ENCODE data around the gene PCDHGA11.
"Not testable (repeated sequence)": the region's sequence is repeated elsewhere in the genome, so short reads cannot be mapped to it uniquely, and the experiment has no call there.

Gene PCDHGA11

DNA sequence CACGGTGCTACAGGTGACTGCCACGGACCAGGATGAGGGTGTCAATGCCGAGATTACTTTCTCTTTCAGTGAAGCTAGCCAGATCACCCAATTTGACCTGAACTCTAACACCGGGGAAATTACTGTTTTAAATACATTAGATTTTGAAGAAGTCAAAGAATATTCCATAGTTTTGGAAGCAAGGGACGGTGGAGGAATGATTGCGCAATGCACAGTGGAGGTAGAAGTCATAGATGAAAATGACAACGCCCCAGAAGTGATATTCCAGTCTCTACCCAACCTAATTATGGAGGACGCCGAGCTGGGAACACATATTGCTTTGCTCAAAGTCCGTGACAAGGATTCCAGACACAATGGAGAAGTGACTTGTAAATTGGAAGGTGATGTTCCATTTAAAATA is 32.2 kb upstream of the PCDHGA11 start:
- Histone ChIP-seq H3K27me3 (no peaks in the 10 kb centered on the region), H3K4me2 (no peak overlapping the region), H3K9ac (no peak overlapping the region), H3K36me3 (no peaks in the 10 kb centered on the region), H3K4me3 (no peak overlapping the region), H3K9me3 (peaks cover 50% of the 10 kb centered on the region), H4K20me1 (no peaks in the 10 kb centered on the region), H3K27ac (no peak overlapping the region), H3K4me1 (no peaks in the 10 kb centered on the region)
- TF ChIP-seq Cebpa-rat (IDR thresholded peaks at IDR 0.05), result peak; percentile 93

DNA sequence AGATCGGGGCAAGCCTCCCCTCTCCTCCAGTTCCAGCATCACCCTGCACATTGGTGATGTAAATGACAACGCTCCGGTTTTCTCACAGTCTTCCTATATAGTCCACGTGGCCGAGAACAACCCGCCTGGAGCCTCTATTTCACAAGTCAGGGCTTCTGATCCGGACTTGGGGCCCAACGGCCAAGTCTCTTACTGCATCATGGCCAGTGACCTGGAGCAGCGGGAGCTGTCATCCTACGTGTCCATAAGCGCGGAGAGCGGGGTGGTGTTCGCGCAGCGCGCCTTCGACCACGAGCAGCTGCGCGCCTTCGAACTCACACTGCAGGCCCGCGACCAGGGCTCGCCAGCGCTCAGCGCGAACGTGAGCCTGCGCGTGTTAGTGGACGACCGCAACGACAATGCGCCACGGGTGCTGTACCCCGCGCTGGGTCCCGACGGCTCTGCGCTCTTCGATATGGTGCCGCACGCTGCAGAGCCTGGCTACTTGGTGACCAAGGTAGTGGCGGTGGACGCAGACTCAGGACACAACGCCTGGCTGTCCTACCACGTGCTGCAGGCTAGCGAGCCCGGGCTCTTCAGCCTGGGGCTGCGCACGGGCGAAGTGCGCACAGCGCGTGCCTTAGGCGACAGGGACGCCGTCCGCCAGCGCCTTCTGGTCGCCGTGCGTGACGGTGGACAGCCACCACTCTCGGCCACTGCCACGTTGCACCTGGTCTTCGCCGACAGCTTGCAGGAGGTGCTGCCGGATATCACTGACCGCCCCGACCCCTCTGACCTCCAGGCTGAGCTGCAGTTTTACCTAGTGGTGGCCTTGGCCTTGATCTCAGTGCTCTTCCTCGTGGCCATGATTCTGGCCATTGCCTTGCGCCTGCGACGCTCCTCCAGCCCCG is 31.5 kb upstream of the PCDHGA11 start:
- Histone ChIP-seq H3K4me3 (no peak overlapping the region), H3K4me2 (no peak overlapping the region), H3K36me3 (no peaks in the 10 kb centered on the region), H3K9me3 (peaks cover 50% of the 10 kb centered on the region), H3K9ac (no peak overlapping the region), H4K20me1 (no peaks in the 10 kb centered on the region), H3K27me3 (no peaks in the 10 kb centered on the region), H3K4me1 (no peaks in the 10 kb centered on the region), H3K27ac (no peak overlapping the region)
- TF ChIP-seq Cebpa-rat (IDR thresholded peaks at IDR 0.05), result no peak

DNA sequence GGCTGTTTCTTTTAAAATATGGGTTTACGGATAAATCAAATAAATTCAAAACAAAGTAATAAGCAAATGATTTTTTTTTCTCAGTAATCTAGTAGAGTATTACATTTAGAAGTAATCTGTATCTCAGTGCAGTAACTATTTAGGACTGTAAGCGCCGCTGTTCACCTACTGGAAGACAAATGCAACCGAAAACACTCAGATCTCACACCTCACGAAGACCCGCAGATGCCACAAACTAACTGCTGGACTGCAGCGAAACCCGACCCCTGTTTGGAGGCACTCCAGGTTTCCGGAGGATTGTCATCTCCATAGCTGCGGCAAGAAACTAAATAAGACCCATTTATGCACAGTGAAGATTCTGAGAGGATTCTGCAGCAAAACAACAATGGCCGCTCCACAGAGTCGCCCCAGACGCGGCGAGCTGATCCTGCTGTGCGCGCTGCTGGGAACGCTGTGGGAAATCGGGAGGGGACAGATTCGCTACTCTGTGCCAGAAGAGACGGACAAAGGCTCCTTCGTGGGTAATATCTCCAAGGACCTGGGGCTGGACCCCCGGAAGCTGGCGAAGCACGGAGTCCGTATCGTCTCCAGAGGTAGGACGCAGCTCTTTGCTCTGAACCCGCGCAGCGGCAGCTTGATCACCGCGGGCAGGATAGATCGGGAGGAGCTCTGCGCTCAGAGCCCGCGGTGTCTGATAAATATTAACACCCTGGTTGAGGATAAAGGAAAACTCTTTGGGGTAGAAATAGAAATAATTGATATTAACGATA is 28.2 kb upstream of the PCDHGA11 start, which contains the start of gene PCDHGA8:
Gene PCDHGA8 (plus strand): TSS at position 205 of the 770 bp plus-strand sequence. CDS start 181 bp downstream, at position 386.
- Histone ChIP-seq H3K9ac (no peak within 1 kb of the TSS), H3K9me3 (peaks cover 51% of the 10 kb centered on the region), H3K4me1 (no peaks in the 10 kb centered on the region), H3K27me3 (no peaks in the 10 kb centered on the region), H3K4me2 (no peak within 1 kb of the TSS), H4K20me1 (no peaks in the 10 kb centered on the region), H3K4me3 (no peak within 1 kb of the TSS), H3K27ac (no peak within 1 kb of the TSS), H3K36me3 (no peaks in the 10 kb centered on the region)
- TF ChIP-seq Cebpa-rat (IDR thresholded peaks at IDR 0.05), result no peak

DNA sequence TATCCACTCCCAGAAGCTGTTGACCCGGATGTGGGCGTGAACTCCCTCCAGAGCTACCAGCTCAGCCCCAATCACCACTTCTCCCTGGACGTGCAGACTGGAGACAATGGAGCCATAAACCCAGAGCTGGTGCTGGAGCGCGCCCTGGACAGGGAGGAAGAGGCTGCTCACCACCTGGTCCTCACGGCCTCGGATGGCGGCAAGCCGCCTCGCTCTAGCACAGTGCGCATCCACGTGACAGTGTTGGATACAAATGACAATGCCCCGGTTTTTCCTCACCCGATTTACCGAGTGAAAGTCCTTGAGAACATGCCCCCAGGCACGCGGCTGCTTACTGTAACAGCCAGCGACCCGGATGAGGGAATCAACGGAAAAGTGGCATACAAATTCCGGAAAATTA is 27.6 kb upstream of the PCDHGA11 start:
- Histone ChIP-seq H3K4me1 (no peaks in the 10 kb centered on the region), H4K20me1 (no peaks in the 10 kb centered on the region), H3K27me3 (no peaks in the 10 kb centered on the region), H3K4me2 (no peak overlapping the region), H3K9me3 (peaks cover 52% of the 10 kb centered on the region), H3K36me3 (no peaks in the 10 kb centered on the region), H3K4me3 (no peak overlapping the region), H3K27ac (no peak overlapping the region), H3K9ac (no peak overlapping the region)
- no peak for TF ChIP-seq Cebpa-rat (IDR thresholded peaks at IDR 0.05)

DNA sequence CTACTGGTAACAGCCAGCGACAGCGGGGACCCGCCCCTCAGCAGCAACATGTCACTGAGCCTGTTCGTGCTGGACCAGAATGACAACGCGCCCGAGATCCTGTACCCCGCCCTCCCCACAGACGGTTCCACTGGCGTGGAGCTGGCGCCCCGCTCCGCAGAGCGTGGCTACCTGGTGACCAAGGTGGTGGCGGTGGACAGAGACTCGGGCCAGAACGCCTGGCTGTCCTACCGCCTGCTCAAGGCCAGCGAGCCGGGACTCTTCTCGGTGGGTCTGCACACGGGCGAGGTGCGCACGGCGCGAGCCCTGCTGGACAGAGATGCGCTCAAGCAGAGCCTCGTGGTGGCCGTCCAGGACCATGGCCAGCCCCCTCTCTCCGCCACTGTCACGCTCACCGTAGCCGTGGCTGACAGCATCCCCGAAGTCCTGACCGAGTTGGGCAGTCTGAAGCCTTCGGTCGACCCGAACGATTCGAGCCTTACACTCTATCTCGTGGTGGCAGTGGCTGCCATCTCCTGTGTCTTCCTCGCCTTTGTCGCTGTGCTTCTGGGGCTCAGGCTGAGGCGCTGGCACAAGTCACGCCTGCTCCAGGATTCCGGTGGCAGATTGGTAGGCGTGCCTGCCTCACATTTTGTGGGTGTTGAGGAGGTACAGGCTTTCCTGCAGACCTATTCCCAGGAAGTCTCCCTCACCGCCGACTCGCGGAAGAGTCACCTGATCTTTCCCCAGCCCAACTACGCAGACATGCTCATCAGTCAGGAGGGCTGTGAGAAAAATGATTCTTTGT is 26.3 kb upstream of the PCDHGA11 start:
- not testable (repeated sequence) for H3K27ac ChIP-seq, H4K20me1 ChIP-seq, H3K27me3 ChIP-seq, H3K4me1 ChIP-seq, H3K4me2 ChIP-seq, H3K9ac ChIP-seq, H3K36me3 ChIP-seq, H3K4me3 ChIP-seq
- peaks cover 52% of the 10 kb centered on the region for H3K9me3 ChIP-seq

DNA sequence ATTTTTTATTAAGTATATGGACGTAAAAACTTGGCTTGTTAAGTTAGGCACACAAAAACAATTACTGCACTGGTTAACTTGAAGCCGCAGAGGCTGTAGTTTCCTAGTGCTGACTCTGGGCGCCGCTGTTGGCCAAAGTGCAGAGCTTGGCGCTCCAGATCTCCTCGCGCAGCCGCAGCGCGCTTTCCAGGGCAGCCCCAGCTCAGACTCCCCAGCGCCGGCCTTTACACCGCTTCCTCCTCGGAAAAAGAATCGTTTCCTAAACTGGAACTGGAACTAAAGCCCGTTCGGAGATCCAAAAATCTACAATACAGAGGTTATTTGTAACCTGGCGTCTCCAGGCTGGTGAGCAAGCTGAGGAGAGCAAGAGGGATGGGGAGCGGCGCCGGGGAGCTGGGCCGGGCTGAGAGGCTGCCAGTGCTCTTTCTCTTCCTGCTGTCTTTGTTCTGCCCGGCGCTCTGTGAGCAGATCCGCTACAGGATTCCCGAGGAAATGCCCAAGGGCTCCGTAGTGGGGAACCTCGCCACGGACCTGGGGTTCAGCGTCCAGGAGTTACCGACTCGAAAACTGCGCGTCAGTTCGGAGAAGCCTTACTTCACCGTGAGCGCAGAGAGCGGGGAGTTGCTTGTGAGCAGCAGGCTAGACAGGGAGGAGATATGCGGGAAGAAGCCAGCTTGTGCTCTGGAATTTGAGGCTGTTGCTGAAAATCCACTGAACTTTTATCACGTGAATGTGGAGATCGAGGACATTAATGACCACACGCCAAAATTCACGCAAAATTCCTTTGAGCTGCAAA is 22.9 kb upstream of the PCDHGA11 start, which contains the start of gene PCDHGB5:
Gene PCDHGB5 (plus strand): TSS at position 192 of the 796 bp plus-strand sequence. CDS start 181 bp downstream, at position 373.
- H3K9me3 ChIP-seq, result peaks cover 58% of the 10 kb centered on the region
- H3K4me3 ChIP-seq, result not testable (repeated sequence)

DNA sequence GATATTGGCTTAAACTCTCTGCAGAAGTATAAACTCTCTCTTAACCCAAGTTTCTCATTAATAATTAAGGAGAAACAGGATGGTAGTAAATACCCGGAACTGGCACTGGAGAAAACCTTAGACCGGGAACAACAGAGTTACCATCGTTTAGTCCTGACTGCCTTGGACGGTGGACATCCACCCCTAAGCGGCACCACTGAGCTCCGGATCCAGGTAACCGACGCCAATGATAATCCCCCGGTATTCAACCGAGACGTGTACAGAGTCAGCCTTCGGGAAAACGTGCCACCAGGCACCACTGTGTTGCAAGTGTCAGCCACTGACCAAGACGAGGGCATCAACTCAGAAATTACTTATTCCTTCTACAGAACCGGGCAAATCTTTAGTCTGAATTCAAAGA is 22.2 kb upstream of the PCDHGA11 start:
- no peak overlapping the region for H3K9ac ChIP-seq
- H3K4me3 ChIP-seq, result no peak overlapping the region
- peaks cover 58% of the 10 kb centered on the region for H3K9me3 ChIP-seq
- H3K27me3 ChIP-seq, result no peaks in the 10 kb centered on the region
- H3K4me2 ChIP-seq, result no peak overlapping the region
- H4K20me1 ChIP-seq, result no peaks in the 10 kb centered on the region
- H3K4me1 ChIP-seq, result no peaks in the 10 kb centered on the region
- no peaks in the 10 kb centered on the region for H3K36me3 ChIP-seq
- no peak for TF ChIP-seq Cebpa-rat (IDR thresholded peaks at IDR 0.05)
- H3K27ac ChIP-seq, result no peak overlapping the region

More for the DNA sequence above, 22.9 kb upstream of the PCDHGA11 start, which contains the start of gene PCDHGB5:
- not testable (repeated sequence) for H3K4me1 ChIP-seq, H4K20me1 ChIP-seq, H3K27ac ChIP-seq, H3K9ac ChIP-seq, H3K4me2 ChIP-seq, H3K27me3 ChIP-seq, H3K36me3 ChIP-seq

DNA sequence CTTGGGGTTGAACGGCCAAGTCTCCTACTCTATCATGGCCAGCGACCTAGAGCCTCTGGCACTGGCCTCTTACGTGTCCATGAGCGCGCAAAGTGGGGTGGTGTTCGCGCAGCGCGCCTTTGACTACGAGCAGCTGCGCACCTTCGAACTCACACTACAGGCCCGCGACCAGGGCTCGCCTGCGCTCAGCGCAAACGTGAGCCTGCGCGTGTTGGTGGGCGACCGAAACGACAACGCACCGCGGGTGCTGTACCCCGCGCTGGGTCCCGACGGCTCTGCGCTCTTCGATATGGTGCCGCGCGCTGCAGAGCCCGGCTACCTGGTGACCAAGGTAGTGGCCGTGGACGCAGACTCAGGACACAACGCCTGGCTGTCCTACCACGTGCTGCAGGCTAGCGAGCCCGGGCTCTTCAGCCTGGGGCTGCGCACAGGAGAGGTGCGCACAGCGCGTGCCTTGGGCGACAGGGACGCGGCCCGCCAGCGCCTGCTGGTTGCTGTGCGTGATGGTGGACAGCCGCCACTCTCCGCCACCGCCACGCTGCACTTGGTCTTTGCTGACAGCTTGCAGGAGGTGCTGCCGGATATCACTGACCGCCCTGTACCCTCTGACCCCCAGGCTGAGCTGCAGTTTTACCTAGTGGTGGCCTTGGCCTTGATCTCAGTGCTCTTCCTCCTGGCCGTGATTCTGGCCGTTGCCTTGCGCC is 21.1 kb upstream of the PCDHGA11 start:
- H3K36me3 ChIP-seq, result no peaks in the 10 kb centered on the region
- no peaks in the 10 kb centered on the region for H3K4me1 ChIP-seq
- peaks cover 47% of the 10 kb centered on the region for H3K9me3 ChIP-seq
- H4K20me1 ChIP-seq, result no peaks in the 10 kb centered on the region
- H3K27ac ChIP-seq, result no peak overlapping the region
- TF ChIP-seq Cebpa-rat (IDR thresholded peaks at IDR 0.05), result no peak
- H3K27me3 ChIP-seq, result no peaks in the 10 kb centered on the region
- H3K9ac ChIP-seq, result no peak overlapping the region
- H3K4me2 ChIP-seq, result no peak overlapping the region
- H3K4me3 ChIP-seq, result no peak overlapping the region

Data from BLaER1 (cell line).